GM18867 (cell line): ENCODE measurements around the gene ACOXL.
"Not testable (repeated sequence)": the region's sequence is repeated elsewhere in the genome, so short reads cannot be mapped to it uniquely, and the experiment has no call there.

ENCODE experiments used
- ATAC-seq: cut with Tn5 transposase; IDR thresholded peaks from one replicate; pipeline ENCODE4 v1.9.1; 2021; ENCODE audit warnings: mild to moderate bottlenecking, moderate library complexity; ENCODE audit not compliant: unreplicated experiment

ACOXL gene

DNA sequence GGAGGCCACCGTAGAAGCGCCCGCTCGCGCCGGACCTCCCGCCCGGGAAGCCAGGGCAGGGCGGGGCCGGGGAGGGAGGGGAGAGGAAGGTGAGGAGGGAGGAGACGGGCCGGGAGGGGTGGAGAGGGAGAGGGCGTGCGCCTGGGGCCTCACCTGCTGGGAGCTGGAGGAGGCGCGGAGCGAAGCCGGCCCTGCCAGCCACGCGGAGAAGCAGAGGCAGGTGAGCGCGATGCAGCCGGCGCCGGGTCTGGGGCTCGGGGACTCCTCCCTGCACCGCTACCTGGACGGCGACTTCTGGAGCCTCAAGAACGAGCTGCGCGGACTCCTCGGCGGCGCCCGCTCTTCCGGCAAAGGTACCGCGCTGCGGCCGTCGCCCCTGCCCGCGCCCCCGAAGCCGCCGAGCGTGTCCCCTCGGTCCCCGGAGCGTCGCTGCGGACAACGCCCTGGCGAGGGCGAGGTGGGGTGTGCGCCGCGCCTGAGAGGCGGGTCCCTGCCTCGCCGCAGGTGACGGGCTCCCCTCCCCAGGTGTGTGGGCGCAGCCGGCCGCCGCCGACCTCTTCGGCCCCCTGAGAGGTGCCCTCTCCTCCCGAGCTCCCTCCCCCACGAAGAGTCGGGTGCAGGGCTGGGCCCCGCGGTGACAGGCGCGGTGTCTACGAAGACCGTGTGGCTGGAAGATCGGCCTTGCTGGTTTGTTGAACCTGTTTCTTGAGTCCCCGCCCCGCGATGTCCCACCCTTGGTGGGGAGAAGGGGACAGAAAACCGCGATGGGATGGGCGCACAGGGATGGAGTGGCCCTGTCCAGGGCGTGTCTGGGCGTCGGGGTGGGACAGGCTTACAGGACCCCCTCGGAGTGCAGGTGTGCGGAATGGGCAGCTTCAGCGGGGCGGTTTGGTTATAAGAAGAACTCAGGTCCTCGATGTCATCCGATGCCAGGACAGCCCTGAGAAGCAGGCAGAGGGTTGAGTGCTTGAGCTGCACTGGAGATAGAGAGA lies at the start of gene ACOXL:
TSS of gene ACOXL (plus strand) at position 152 of the 992 bp plus-strand sequence. CDS start 35,817 bp downstream, outside the sequence.
- no peak for ATAC-seq

DNA sequence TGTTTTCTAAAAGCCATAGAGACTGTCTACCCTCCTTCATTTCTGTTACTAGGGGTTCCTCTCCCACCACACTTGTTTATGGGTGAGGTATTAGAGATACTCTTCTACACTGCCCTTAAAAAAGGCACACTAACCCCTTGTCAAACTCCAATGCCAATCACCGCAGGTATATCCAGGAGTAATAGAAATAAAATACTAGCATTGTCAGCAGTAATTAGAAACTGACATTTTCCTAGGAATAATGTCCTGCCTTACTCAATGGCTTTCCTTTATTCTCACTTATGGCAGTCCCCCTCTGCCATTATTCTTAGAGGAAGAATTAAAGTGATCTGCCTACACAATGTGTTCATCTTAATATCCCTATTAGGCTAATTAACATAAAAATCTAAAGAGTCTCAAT lies 49.5 kb upstream of the ACOXL start:
- no peak for ATAC-seq

GRCh38 chr2:110687775-110688484 lies 44.4 kb upstream of the ACOXL start:
- not testable (repeated sequence) for ATAC-seq

GRCh38 chr2:110688594-110689091 lies 43.7 kb upstream of the ACOXL start:
- no peak for ATAC-seq

GRCh38 chr2:110690083-110690965 lies 42.0 kb upstream of the ACOXL start:
- ATAC-seq, result no peak

GRCh38 chr2:110691612-110692258 lies 40.6 kb upstream of the ACOXL start:
- ATAC-seq, result no peak

- ATAC-seq, result not testable (repeated sequence)
Measured at GRCh38 chr2:110695146-110695898, 37.1 kb upstream of the ACOXL start.

- not testable (repeated sequence) for ATAC-seq
Measured at GRCh38 chr2:110698253-110698652, 34.1 kb upstream of the ACOXL start.

DNA sequence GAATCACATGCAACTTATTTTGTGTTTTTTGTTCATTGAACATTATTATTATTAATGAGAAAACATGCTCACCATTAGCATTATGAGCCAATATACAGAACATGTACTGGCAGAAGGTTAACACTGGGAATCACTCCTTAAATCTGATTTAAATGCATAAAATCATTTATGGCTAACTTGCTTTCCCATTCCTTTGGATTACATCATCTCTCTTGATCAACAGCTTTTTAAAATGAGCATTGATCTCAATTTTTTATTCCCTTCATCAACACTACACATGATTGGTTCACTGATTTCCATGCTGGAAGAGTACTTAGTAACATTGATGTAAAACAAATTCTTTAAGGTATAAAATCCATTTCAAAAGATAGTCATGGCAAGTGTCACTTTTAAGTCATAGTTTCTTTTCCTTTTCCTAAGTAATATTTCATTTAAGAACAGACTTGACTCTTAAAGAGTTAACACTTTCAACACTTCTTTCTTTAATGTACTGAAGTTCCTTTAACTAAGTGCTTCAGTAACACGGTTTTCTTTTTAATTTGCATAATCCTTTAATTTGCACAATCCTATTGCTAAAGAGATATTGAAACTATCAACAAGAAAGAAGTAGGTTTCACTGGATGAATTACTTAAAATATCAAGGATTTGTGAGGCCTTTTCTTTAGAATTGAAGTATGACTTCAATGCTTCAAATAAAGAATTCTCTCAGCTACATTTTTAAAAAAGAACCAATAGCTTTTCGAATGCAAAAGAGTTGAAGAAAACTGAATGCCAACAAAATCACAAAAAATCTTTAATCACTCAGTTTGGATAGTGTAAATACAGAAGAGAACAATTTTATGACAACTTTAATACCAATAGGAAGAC lies 29.6 kb upstream of the ACOXL start:
- no peak for ATAC-seq

DNA sequence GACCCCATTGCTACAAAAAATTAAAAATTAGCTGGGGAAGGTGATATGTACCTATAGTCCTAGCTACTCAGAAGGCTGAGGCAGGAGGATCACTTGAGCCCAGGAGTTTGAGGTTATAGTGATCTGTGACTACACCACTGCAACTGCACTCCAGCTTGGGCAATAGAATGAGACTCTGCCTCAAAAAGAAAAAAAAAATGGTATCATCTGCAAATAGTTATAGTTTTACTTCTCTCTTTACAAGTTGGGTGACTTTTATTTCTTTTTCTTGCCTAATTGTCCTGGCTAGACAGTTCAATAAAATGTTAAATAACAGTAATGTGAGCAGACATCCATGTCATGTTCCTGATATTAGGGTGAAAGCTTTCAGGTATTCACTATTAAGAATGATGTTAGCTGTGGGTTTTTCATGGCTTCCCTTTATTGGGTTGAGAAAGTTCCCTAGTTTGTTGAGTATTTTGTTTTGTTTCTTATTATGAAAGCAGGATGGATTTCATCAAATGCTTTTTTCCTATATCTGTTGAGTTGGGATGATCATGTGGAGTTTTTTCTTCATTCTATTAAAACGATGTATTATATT lies 24.9 kb upstream of the ACOXL start:
- no peak for ATAC-seq

- no peak for ATAC-seq
Measured at GRCh38 chr2:110708455-110708854, 23.9 kb upstream of the ACOXL start.

- no peak for ATAC-seq
Measured at GRCh38 chr2:110712737-110713136, 19.6 kb upstream of the ACOXL start.

GRCh38 chr2:110713513-110714362 lies 18.6 kb upstream of the ACOXL start:
- no peak for ATAC-seq

DNA sequence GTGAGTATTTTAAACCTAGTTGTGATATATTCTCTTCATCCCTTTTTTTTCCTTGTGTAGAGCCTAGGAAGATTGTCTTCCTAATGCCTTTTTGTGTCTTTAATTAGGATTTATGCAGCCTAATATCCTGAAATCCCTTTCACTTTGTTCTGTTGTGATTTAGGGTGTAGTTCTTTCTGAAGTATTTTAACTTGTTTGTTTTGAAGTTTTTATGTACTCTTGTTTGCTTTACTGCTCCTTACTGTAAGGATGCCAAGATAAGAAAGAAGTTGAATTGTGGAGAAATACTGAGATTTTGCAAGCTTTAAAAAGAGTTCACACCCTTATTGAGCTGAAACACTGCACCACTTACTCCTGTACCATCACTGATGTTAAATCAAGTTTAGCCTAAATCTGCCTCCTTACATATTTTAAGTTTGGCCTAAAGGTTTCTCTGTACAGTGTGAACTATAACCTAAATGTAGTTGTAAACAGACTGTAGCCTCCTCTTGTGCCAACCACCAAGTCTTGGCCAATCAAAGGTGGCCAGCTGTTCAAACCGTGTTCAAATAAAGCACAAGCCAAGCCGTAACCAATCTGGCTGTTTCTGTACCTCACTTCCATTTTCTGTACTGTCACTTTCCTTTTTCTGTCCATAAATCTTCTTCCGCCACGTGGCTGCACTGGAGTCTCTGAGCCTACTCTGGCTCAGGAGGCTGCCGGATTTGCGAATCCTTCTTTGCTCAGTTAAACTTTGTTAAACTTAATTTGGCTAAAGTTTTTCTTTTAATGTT lies 17.7 kb upstream of the ACOXL start:
- ATAC-seq, result no peak

- ATAC-seq, result no peak
Measured at GRCh38 chr2:110716959-110717645, 15.3 kb upstream of the ACOXL start.

DNA sequence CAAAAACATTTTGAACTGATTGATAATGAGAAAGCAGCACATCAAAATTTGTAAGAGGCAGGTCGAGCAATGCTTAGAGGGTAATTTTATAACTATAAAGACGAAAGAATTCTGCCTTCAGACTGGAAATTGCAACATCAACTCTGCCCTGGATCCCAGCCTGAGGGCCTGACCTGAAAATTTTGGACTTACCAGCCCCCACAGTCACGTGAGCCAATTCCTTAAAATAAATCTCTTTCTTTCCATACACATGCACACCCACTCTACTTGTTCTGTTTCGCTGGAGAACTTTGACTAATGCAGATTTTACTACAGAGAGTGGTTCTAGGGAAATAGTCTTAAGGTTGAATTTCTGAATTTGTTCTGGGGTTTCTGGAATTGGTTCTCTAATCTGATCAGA lies 14.6 kb upstream of the ACOXL start:
- ATAC-seq, result no peak
